GM23338 (cell line): ENCODE measurements around the gene CUBN.

Source experiments
- CREB1 ChIP-seq: fragments of 250-450 bp; sonication (Bioruptor Pico); IDR thresholded peaks from 2 replicates; pipeline ENCODE4 v1.5.0; 2020; ENCODE audit warnings: low read depth, mild to moderate bottlenecking, moderate library complexity
- CTCF ChIP-seq, 2 experiments: fragments of 200-600 bp in 1 of 2; sonication (generic) in 1 of 2; conservative IDR thresholded peaks; 2 replicates each; pipeline versions ENCODE4 v1.5.1 to v1.6.1; 2016 to 2017; ENCODE audit warnings: antibody characterized with exemption in 2 of 2, low read depth in 2 of 2, mild to moderate bottlenecking in 2 of 2, moderate library complexity in 1 of 2
- EZH2 ChIP-seq: fragments of 200-600 bp; sonication (generic); IDR thresholded peaks from one replicate; pipeline ENCODE4 v1.8.0; 2017; ENCODE audit warnings: antibody characterized with exemption, mild to moderate bottlenecking, low read depth; ENCODE audit not compliant: unreplicated experiment
- EZH2phosphoT487 ChIP-seq: fragments of 200-600 bp; sonication (generic); IDR thresholded peaks from one replicate; pipeline ENCODE4 v1.8.1; 2018; ENCODE audit warnings: antibody characterized with exemption; ENCODE audit not compliant: unreplicated experiment
- NANOG ChIP-seq: IDR thresholded peaks from 2 replicates; pipeline ENCODE4 v1.6.1; 2016; ENCODE audit warnings: antibody characterized with exemption, borderline replicate concordance
- POLR2AphosphoS5 ChIP-seq: IDR thresholded peaks from 2 replicates; pipeline ENCODE4 v1.6.1; 2016; ENCODE audit warnings: antibody characterized with exemption, low read depth
- REST ChIP-seq: IDR thresholded peaks from one replicate; pipeline ENCODE4 v1.6.1; 2018; ENCODE audit warnings: antibody characterized with exemption; ENCODE audit not compliant: unreplicated experiment
- TF ChIP-seq, protein P1 (sequence below): fragments of 250-450 bp; sonication (Bioruptor Pico); IDR thresholded peaks from 2 replicates; pipeline ENCODE4 v1.5.0; 2020; ENCODE audit warnings: mild to moderate bottlenecking, moderate library complexity

- TF ChIP-seq CTCF (conservative IDR thresholded peaks at IDR 0.05; ENCODE audit: low read depth in 2 of 2) = no peak
- no peak for TF ChIP-seq EZH2
- TF ChIP-seq POLR2AphosphoS5 = no peak
- TF ChIP-seq EZH2phosphoT487 = no peak
- TF ChIP-seq REST = no peak
- TF ChIP-seq NANOG = no peak
- no peak for TF ChIP-seq CREB1
- TF ChIP-seq, protein P1, sequence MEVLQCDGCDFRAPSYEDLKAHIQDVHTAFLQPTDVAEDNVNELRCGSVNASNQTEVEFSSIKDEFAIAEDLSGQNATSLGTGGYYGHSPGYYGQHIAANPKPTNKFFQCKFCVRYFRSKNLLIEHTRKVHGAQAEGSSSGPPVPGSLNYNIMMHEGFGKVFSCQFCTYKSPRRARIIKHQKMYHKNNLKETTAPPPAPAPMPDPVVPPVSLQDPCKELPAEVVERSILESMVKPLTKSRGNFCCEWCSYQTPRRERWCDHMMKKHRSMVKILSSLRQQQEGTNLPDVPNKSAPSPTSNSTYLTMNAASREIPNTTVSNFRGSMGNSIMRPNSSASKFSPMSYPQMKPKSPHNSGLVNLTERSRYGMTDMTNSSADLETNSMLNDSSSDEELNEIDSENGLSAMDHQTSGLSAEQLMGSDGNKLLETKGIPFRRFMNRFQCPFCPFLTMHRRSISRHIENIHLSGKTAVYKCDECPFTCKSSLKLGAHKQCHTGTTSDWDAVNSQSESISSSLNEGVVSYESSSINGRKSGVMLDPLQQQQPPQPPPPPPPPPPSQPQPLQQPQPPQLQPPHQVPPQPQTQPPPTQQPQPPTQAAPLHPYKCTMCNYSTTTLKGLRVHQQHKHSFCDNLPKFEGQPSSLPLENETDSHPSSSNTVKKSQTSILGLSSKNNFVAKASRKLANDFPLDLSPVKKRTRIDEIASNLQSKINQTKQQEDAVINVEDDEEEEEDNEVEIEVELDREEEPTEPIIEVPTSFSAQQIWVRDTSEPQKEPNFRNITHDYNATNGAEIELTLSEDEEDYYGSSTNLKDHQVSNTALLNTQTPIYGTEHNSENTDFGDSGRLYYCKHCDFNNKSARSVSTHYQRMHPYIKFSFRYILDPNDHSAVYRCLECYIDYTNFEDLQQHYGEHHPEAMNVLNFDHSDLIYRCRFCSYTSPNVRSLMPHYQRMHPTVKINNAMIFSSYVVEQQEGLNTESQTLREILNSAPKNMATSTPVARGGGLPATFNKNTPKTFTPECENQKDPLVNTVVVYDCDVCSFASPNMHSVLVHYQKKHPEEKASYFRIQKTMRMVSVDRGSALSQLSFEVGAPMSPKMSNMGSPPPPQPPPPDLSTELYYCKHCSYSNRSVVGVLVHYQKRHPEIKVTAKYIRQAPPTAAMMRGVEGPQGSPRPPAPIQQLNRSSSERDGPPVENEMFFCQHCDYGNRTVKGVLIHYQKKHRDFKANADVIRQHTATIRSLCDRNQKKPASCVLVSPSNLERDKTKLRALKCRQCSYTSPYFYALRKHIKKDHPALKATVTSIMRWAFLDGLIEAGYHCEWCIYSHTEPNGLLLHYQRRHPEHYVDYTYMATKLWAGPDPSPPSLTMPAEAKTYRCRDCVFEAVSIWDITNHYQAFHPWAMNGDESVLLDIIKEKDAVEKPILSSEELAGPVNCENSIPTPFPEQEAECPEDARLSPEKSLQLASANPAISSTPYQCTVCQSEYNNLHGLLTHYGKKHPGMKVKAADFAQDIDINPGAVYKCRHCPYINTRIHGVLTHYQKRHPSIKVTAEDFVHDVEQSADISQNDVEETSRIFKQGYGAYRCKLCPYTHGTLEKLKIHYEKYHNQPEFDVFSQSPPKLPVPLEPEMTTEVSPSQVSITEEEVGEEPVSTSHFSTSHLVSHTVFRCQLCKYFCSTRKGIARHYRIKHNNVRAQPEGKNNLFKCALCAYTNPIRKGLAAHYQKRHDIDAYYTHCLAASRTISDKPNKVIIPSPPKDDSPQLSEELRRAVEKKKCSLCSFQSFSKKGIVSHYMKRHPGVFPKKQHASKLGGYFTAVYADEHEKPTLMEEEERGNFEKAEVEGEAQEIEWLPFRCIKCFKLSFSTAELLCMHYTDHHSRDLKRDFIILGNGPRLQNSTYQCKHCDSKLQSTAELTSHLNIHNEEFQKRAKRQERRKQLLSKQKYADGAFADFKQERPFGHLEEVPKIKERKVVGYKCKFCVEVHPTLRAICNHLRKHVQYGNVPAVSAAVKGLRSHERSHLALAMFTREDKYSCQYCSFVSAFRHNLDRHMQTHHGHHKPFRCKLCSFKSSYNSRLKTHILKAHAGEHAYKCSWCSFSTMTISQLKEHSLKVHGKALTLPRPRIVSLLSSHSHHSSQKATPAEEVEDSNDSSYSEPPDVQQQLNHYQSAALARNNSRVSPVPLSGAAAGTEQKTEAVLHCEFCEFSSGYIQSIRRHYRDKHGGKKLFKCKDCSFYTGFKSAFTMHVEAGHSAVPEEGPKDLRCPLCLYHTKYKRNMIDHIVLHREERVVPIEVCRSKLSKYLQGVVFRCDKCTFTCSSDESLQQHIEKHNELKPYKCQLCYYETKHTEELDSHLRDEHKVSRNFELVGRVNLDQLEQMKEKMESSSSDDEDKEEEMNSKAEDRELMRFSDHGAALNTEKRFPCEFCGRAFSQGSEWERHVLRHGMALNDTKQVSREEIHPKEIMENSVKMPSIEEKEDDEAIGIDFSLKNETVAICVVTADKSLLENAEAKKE = no peak
Measured at GRCh38 chr10:17119845-17120244, 9.8 kb downstream of the CUBN start.
